Activated CD8-positive, alpha-beta memory T cell treated with anti-CD3 and anti-CD28 coated beads for 4 hours (primary cell): ENCODE results near the gene SPSB1.

Experiments
- DNase-seq, 2 donors: peaks; one replicate each; pipeline ENCODE4 v3.0.0-alpha.2; 2020; ENCODE audit warnings: low read depth in 2 of 2

The SPSB1 gene

GRCh38 chr1:9317591-9318417 is 25.1 kb downstream of the SPSB1 start:
- DNase-seq: no peak

- no peak for DNase-seq
Observed at GRCh38 chr1:9319208-9319788, 26.6 kb downstream of the SPSB1 start.

- DNase-seq: no peak
Observed at GRCh38 chr1:9319789-9320519, 27.3 kb downstream of the SPSB1 start.

- no peak for DNase-seq
Observed at GRCh38 chr1:9320520-9321479, 28.1 kb downstream of the SPSB1 start.

- no peak for DNase-seq
Observed at GRCh38 chr1:9321480-9321849, 28.8 kb downstream of the SPSB1 start.

- no peak for DNase-seq
Observed at GRCh38 chr1:9321986-9322660, 29.4 kb downstream of the SPSB1 start.

GRCh38 chr1:9322661-9323244 is 30.1 kb downstream of the SPSB1 start:
- no peak for DNase-seq

- DNase-seq: no peak
Observed at GRCh38 chr1:9324246-9325096, 31.8 kb downstream of the SPSB1 start.

GRCh38 chr1:9326596-9326995 is 33.9 kb downstream of the SPSB1 start:
- DNase-seq: no peak

GRCh38 chr1:9328201-9328600 is 35.5 kb downstream of the SPSB1 start:
- DNase-seq: no peak

- no peak for DNase-seq
Observed at GRCh38 chr1:9328715-9329114, 36.0 kb downstream of the SPSB1 start.

- DNase-seq: no peak
Observed at GRCh38 chr1:9331016-9331415, 38.3 kb downstream of the SPSB1 start.

- no peak for DNase-seq
Observed at GRCh38 chr1:9331558-9332346, 39.1 kb downstream of the SPSB1 start.

GRCh38 chr1:9332513-9333143 is 39.9 kb downstream of the SPSB1 start:
- no peak for DNase-seq

- DNase-seq: no peak
Observed at GRCh38 chr1:9338397-9339246, 45.9 kb downstream of the SPSB1 start.

GRCh38 chr1:9340172-9340854 is 47.6 kb downstream of the SPSB1 start:
- DNase-seq: no peak

GRCh38 chr1:9340864-9341263 is 48.2 kb downstream of the SPSB1 start:
- DNase-seq: no peak
